Naive thymus-derived CD8-positive, alpha-beta T cell (primary cell): Measurements from ENCODE around the gene RUNX2. TPM values are rescaled to one million over a fixed set of nuclear protein-coding genes. Genes with fewer than 3 reads are reported as not detected.
A peak's percentile ranks its signal among the peaks of the same experiment; 100 is the strongest.

Experiments
- ATAC-seq, 2 donors: fragments of 150-1000 bp; cut with Tn5 transposase in 1 of 2; sonication (Bioruptor Pico), chemical (Tn5 transposase) in 1 of 2; 1 replicate in 1 of 2; 2 replicates in 1 of 2; pipeline ENCODE4 v1.10.0; 2021; ENCODE audit warnings: mild to moderate bottlenecking in 2 of 2, moderate library complexity in 2 of 2
- POLR2A ChIA-PET: fragments of 350-600 bp; sonication (Branson Sonifier 250); formaldehyde crosslinking; loops from one replicate; lab custom pipeline; 2021; ENCODE audit warnings: antibody characterized with exemption; lab: Charles Lee
- DNase-seq, 10 donors: peaks; one replicate each; pipeline versions ENCODE4 v3.0.0 to v3.0.0-alpha.2; 2020 to 2022
- H3K27ac Mint-ChIP-seq, 10 donors: one replicate each; pipeline ENCODE4 v1.8.0; 2020 to 2022; ENCODE audit warnings: mild to moderate bottlenecking in 10 of 10, mixed read lengths in 10 of 10, moderate library complexity in 4 of 10, inconsistent platforms in 1 of 10
- H3K27me3 Mint-ChIP-seq, 5 donors: one replicate each; pipeline ENCODE4 v1.8.0; 2021 to 2022; ENCODE audit warnings: mixed read lengths in 5 of 5
- H3K36me3 Mint-ChIP-seq, 3 donors: one replicate each; pipeline ENCODE4 v1.8.0; 2020 to 2022; ENCODE audit warnings: mixed read lengths in 3 of 3, mild to moderate bottlenecking in 2 of 3, inconsistent platforms in 1 of 3
- H3K4me1 Mint-ChIP-seq, 4 donors: one replicate each; pipeline ENCODE4 v1.8.0; 2021 to 2022; ENCODE audit warnings: mixed read lengths in 4 of 4
- H3K4me3 Mint-ChIP-seq, 10 donors: one replicate each; pipeline ENCODE4 v1.8.0; 2020 to 2022; ENCODE audit warnings: mild to moderate bottlenecking in 10 of 10, mixed read lengths in 10 of 10, moderate library complexity in 6 of 10, inconsistent platforms in 1 of 10
- H3K9me3 Mint-ChIP-seq, 9 donors: one replicate each; pipeline ENCODE4 v1.8.0; 2020 to 2022; ENCODE audit warnings: mixed read lengths in 9 of 9, mild to moderate bottlenecking in 3 of 9, inconsistent platforms in 1 of 9, moderate library complexity in 1 of 9
- polyA plus RNA-seq, 3 donors: library from polyadenylated mRNA; unstranded; fragments of 300-500 nt; fragmentation: Illumina TruSeq; gene quantifications; one replicate each; pipeline ENCODE4 v1.2.3, GENCODE V29; 2021
- total RNA-seq, 8 experiments: library from RNA in 2 of 8; stranded (reverse) in 2 of 8; gene quantifications; one replicate each; pipeline ENCODE4 v1.2.3 and lab custom pipeline; 2021 to 2026

Gene RUNX2
- total and polyA plus RNA-seq, 5 experiments from 2014 or later = 31.3 to 44.3 (median 36.7) TPM

DNA sequence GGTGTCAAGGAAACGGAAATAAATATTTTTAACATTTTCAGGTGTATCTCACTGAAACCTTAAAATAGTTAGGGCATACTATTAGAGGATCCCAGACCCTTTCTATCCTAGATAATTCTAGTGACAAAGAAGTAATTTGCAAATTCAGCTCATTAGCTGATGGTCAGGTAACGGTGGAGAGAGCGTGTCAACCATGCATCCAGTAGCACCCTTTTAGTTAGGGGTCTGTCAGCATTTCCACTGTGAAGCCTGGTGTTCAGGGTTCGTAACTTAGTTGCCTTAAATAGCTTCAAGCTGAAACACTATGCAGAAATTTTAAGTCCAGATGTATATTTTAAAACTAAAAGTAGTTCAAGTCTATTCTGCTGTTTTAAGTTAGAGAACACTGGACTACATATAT lies 98.1 kb downstream of the RUNX2 start:
- POLR2A ChIA-PET = interaction anchor here (1.2 kb wide), 1 partner anchor 114 kb away, joined by 6 read pairs; no protein-coding TSS in a partner anchor
- H3K9me3 Mint-ChIP-seq = no peaks in the 10 kb centered on the region
- H3K4me1 Mint-ChIP-seq = peaks cover 20 to 64% (median 54%) of the 10 kb centered on the region in 4 donors
- ATAC-seq = no peak
- DNase-seq = no peak
- peak overlapping the region in 3 of 10 donors; percentile 43 to 81 (median 49) for H3K27ac Mint-ChIP-seq
- peaks cover 0 to 5% (median 0%) of the 10 kb centered on the region in 5 donors for H3K27me3 Mint-ChIP-seq
- no peaks in the 10 kb centered on the region for H3K36me3 Mint-ChIP-seq
- H3K4me3 Mint-ChIP-seq = peak overlapping the region in 1 of 10 donors; percentile 39

DNA sequence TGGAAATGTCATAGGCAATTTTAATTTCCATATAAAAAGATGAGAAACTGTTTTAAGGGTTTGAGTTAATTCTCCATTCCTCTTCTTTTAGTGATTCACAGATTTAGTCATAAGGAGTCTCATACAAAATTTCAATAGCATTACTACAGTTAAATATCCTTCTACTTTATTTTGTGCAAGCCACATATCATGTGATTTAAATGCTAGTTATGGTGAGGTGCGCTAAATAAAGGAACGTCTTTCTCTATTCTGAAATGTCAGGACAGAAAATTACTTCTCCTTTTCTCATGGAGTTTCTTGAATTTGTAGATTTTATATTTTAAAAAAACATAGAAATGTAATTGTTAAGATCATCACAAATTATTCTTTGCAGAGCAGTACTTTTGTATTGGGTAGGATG lies 99.6 kb downstream of the RUNX2 start:
- peaks cover 18 to 63% (median 59%) of the 10 kb centered on the region in 4 donors for H3K4me1 Mint-ChIP-seq
- H3K4me3 Mint-ChIP-seq = peak overlapping the region in 2 of 10 donors; percentile 0 to 2
- H3K9me3 Mint-ChIP-seq = no peaks in the 10 kb centered on the region
- DNase-seq (no peak), ATAC-seq (no peak)
- H3K27me3 Mint-ChIP-seq = no peaks in the 10 kb centered on the region
- H3K27ac Mint-ChIP-seq = peak overlapping the region in 6 of 10 donors; percentile 8 to 80 (median 44)
- POLR2A ChIA-PET = interaction anchor here (1.1 kb wide), 1 partner anchor 114 kb away, joined by 5 read pairs; no protein-coding TSS in a partner anchor
- H3K36me3 Mint-ChIP-seq = peaks cover 0 to 5% (median 0%) of the 10 kb centered on the region in 3 donors

DNA sequence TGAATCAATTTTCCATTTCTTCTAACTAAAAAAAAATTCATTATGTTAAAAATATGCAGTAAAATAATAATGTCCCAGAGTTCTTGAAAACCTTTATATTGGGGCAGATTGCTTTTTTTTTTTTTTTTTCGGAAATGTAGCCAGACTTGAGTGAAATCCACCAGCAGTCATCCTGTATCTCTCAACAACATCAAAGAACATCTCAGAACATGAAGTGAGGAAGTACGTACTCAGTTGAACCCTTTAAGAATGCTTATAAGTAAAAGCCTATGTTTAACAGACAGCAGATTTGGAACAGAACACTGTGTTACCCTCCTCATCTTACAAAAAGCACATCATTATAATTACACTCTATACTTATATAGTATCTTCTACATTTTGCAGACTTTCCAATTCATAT lies 100.6 kb downstream of the RUNX2 start:
- Mint-ChIP-seq H3K9me3 (no peaks in the 10 kb centered on the region), H3K4me1 (peaks cover 16 to 64% (median 60%) of the 10 kb centered on the region in 4 donors), H3K36me3 (peaks cover 0 to 5% (median 0%) of the 10 kb centered on the region in 3 donors), H3K27ac (peak overlapping the region in 8 of 10 donors; percentile 15 to 76 (median 51)), H3K27me3 (no peaks in the 10 kb centered on the region), H3K4me3 (peak overlapping the region in 2 of 10 donors; percentile 7)
- DNase-seq (peak in 2 of 10 donors; percentile 20 to 21), ATAC-seq (peak; percentile 27 to 78)
- POLR2A ChIA-PET = interaction anchor here (0.6 to 1.1 kb wide), 3 partner anchors 23 to 396 kb away, joined by 3 to 5 read pairs (median 4); no protein-coding TSS in a partner anchor

DNA sequence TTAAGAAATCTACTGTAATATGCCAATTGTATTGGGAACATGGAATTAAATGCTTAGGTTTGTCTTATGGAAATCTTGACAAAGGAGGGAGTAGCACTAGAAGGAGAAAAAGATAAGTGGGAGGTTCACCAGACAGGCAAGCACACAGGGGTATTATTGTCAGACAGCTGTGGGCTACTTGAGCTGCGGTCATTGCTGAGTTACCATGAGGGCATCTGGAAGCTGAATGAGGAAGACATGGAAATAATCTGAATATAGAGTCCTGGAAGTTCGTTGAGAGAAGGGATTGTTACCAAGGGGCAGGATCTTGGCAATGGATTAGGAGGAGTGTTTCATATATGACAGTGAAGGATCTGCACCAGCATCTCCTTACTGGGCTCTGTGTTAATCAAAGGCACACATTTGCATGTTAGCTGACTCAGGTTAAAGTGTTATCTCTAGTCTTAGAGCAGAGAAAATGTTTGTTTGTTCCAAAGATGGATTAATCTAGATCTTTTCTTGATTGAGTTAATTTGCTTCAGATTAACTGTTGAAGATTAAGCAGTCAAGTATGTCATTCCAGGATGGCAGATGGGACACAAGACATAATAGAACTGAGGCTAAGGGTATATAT lies 102.6 kb downstream of the RUNX2 start:
- H3K27me3 Mint-ChIP-seq = no peaks in the 10 kb centered on the region
- H3K4me1 Mint-ChIP-seq = peaks cover 15 to 64% (median 56%) of the 10 kb centered on the region in 4 donors
- H3K36me3 Mint-ChIP-seq = peaks cover 0 to 8% (median 0%) of the 10 kb centered on the region in 3 donors
- H3K27ac Mint-ChIP-seq = peak overlapping the region in 8 of 10 donors; percentile 3 to 70 (median 30)
- DNase-seq (no peak), ATAC-seq (no peak)
- H3K4me3 Mint-ChIP-seq = peak overlapping the region in 4 of 10 donors; percentile 2 to 63 (median 4)
- POLR2A ChIA-PET = no interaction called here
- no peaks in the 10 kb centered on the region for H3K9me3 Mint-ChIP-seq

GRCh38 chr6:45431317-45432065 lies 103.4 kb downstream of the RUNX2 start:
- DNase-seq (peak in 2 of 10 donors; percentile 11 to 13), ATAC-seq (peak; percentile 58 to 65)
- no peaks in the 10 kb centered on the region for H3K9me3 Mint-ChIP-seq
- H3K27ac Mint-ChIP-seq = peak overlapping the region in 9 of 10 donors; percentile 7 to 76 (median 42)
- peaks cover 18 to 69% (median 61%) of the 10 kb centered on the region in 4 donors for H3K4me1 Mint-ChIP-seq
- H3K27me3 Mint-ChIP-seq = no peaks in the 10 kb centered on the region
- peak overlapping the region in 9 of 10 donors; percentile 17 to 63 (median 51) for H3K4me3 Mint-ChIP-seq
- peaks cover 0 to 10% (median 0%) of the 10 kb centered on the region in 3 donors for H3K36me3 Mint-ChIP-seq
- POLR2A ChIA-PET = no interaction called here

GRCh38 chr6:45432977-45433376 lies 104.8 kb downstream of the RUNX2 start:
- POLR2A ChIA-PET = no interaction called here
- ATAC-seq (peak; percentile 24 to 35), DNase-seq (peak in 1 of 10 donors; percentile 20)
- peak overlapping the region in 1 of 10 donors; percentile 7 for H3K4me3 Mint-ChIP-seq
- H3K9me3 Mint-ChIP-seq = no peaks in the 10 kb centered on the region
- peak overlapping the region in 1 of 10 donors; percentile 31 for H3K27ac Mint-ChIP-seq
- peaks cover 0 to 23% (median 7%) of the 10 kb centered on the region in 3 donors for H3K36me3 Mint-ChIP-seq
- no peaks in the 10 kb centered on the region for H3K27me3 Mint-ChIP-seq
- peaks cover 27 to 78% (median 69%) of the 10 kb centered on the region in 4 donors for H3K4me1 Mint-ChIP-seq

- H3K4me1 Mint-ChIP-seq = peaks cover 29 to 78% (median 68%) of the 10 kb centered on the region in 4 donors
- H3K27ac Mint-ChIP-seq = peak overlapping the region in 2 of 10 donors; percentile 36 to 52
- no peaks in the 10 kb centered on the region for H3K27me3 Mint-ChIP-seq
- no peak for DNase-seq
- peak overlapping the region in 5 of 10 donors; percentile 5 to 62 (median 26) for H3K4me3 Mint-ChIP-seq
- POLR2A ChIA-PET = interaction anchor here (0.7 kb wide), 1 partner anchor 522 kb away, joined by 3 read pairs; no protein-coding TSS in a partner anchor
- no peaks in the 10 kb centered on the region for H3K9me3 Mint-ChIP-seq
- peaks cover 0 to 30% (median 14%) of the 10 kb centered on the region in 3 donors for H3K36me3 Mint-ChIP-seq
- peak in 1 of 2 donors; percentile 42 for ATAC-seq
Observed at GRCh38 chr6:45433533-45434380, 105.6 kb downstream of the RUNX2 start.

DNA sequence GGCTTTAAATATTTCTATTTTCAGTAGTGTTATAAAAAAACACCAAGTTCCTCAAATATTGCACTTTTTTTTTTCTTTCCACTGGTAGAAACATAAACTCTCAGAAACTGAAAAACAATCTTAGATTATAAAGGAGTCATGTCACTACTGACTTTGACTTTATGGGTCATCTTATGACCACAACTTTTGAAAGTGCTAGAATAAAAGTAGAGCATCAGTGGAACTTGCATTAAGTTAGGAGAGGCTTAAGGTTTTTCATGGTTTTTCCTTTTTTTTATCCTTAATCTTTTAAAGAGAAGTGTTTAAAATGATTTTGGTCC lies 106.2 kb downstream of the RUNX2 start:
- H3K27me3 Mint-ChIP-seq = no peaks in the 10 kb centered on the region
- ATAC-seq = no peak

DNA sequence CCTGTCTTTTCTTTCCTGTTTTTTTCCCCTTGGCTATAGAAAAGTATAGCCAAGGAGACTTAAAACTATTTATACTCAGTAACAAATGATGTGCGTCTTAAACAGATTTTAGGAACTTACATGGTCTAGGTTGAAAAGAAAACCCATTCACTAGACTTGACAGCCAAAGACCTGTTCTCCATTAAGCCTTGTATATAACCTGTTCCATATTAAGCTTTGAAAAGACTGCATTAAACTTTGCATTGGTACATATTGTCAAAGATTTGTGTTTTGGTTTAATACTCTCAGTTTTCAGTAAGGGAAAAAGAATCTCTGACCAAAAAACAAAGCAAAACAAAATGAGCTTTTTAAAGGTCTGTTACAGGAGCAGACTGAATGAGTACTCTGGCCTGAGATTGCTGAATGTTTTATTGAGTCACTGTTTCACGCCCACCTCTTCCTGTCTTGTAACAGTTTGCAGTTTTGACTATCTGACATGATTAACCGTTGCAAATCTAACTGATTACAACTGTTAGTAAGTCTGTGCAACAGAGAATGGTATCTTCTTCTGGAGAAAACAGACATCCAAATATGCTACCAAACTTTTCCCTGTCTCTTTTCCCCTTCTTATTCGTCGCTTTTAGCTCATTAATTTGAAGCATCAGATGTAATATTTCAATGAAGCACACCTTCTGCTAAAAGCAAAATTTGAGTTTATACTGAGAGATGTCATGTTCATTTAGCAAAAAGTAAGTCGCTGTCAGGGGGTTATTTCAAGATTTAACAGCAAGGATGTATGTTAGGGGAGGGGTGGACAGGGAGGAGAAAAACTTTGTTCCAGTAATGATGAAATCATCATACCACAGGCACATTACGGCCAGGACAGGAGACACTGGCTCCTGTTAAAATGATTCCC lies 108.7 kb downstream of the RUNX2 start:
- DNase-seq (peak in 1 of 10 donors; percentile 12), ATAC-seq (peak; percentile 66 to 72)
- POLR2A ChIA-PET = interaction anchor here (0.7 kb wide), 1 partner anchor 15 kb away, joined by 3 read pairs; no protein-coding TSS in a partner anchor
- Mint-ChIP-seq H3K4me1 (peaks cover 31 to 70% (median 60%) of the 10 kb centered on the region in 4 donors), H3K27ac (peak overlapping the region in 2 of 10 donors; percentile 33 to 68), H3K4me3 (peak overlapping the region in 6 of 10 donors; percentile 1 to 37 (median 19)), H3K9me3 (no peaks in the 10 kb centered on the region), H3K27me3 (no peaks in the 10 kb centered on the region), H3K36me3 (peaks cover 0 to 56% (median 26%) of the 10 kb centered on the region in 3 donors)

More for the DNA sequence above, 106.2 kb downstream of the RUNX2 start:
- POLR2A ChIA-PET = interaction anchor here (0.7 kb wide), 1 partner anchor 523 kb away, joined by 3 read pairs; no protein-coding TSS in a partner anchor
- H3K9me3 Mint-ChIP-seq = no peaks in the 10 kb centered on the region
- peaks cover 28 to 78% (median 68%) of the 10 kb centered on the region in 4 donors for H3K4me1 Mint-ChIP-seq
- DNase-seq = no peak
- H3K4me3 Mint-ChIP-seq = peak overlapping the region in 5 of 10 donors; percentile 5 to 62 (median 26)
- peak overlapping the region in 1 of 10 donors; percentile 52 for H3K27ac Mint-ChIP-seq
- H3K36me3 Mint-ChIP-seq = peaks cover 0 to 36% (median 14%) of the 10 kb centered on the region in 3 donors

DNA sequence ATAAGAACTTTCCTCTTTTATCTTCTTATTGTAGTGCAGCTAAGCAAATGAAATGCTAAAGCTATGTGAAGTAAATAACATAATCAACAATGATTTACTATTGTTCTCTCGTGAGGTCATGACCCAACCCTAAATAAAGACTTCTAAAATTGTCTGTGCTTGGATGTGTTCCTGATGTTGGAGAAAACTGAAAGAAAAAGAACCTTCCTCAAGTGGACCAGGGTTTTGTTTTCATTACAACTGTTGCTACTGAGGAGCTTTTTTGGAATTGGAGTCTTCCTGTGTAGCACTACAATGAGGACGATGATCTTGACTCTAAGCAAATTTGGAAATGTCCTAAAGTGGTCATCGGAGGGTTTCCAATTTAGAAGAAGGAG lies 109.3 kb downstream of the RUNX2 start:
- no peak for DNase-seq
- Mint-ChIP-seq H3K9me3 (no peaks in the 10 kb centered on the region), H3K4me1 (peaks cover 34 to 72% (median 60%) of the 10 kb centered on the region in 4 donors), H3K4me3 (peak overlapping the region in 1 of 10 donors; percentile 43), H3K36me3 (peaks cover 0 to 60% (median 32%) of the 10 kb centered on the region in 3 donors), H3K27ac (peak overlapping the region in 1 of 10 donors; percentile 68), H3K27me3 (no peaks in the 10 kb centered on the region)
- no peak for ATAC-seq
- POLR2A ChIA-PET = no interaction called here

GRCh38 chr6:45438151-45438550 lies 110.0 kb downstream of the RUNX2 start:
- Mint-ChIP-seq H3K9me3 (no peaks in the 10 kb centered on the region), H3K27ac (peak overlapping the region in 2 of 10 donors; percentile 39 to 68), H3K27me3 (no peaks in the 10 kb centered on the region), H3K36me3 (peaks cover 0 to 66% (median 39%) of the 10 kb centered on the region in 3 donors), H3K4me1 (peaks cover 37 to 68% (median 59%) of the 10 kb centered on the region in 4 donors), H3K4me3 (peak overlapping the region in 2 of 10 donors; percentile 5 to 43)
- DNase-seq (no peak), ATAC-seq (no peak)
- POLR2A ChIA-PET = no interaction called here
